Loucy (cell line): ENCODE data around the gene PLA2G7.

Experiments used
- H2AFZ ChIP-seq: fragments of 200-600 bp; sonication (generic); 2 replicates; pipeline ENCODE4 v1.6.0; 2016; ENCODE audit warnings: antibody characterized with exemption, mild to moderate bottlenecking, low read length, moderate library complexity
- H3F3A ChIP-seq: fragments of 200-600 bp; 2 replicates; pipeline ENCODE4 v1.6.0; 2016; ENCODE audit warnings: antibody characterized with exemption, low read depth, mild to moderate bottlenecking
- H3K27me3 ChIP-seq: fragments of 200-600 bp; sonication (generic); 2 replicates; pipeline ENCODE4 v1.6.1; 2014; ENCODE audit warnings: low read length, mild to moderate bottlenecking; ENCODE audit not compliant: insufficient read depth, poor library complexity, severe bottlenecking
- H3K36me3 ChIP-seq: fragments of 200-600 bp; sonication (generic); 2 replicates; pipeline ENCODE4 v1.6.1; 2016; ENCODE audit warnings: low read length; ENCODE audit not compliant: insufficient read depth
- H3K4me1 ChIP-seq: fragments of 200-600 bp; sonication (generic); 2 replicates; pipeline ENCODE4 v1.5.1; 2014; ENCODE audit warnings: low read length, mild to moderate bottlenecking; ENCODE audit not compliant: insufficient read depth, poor library complexity, severe bottlenecking
- H3K4me2 ChIP-seq: fragments of 200-600 bp; sonication (generic); 2 replicates; pipeline ENCODE4 v1.6.0; 2014; ENCODE audit warnings: antibody characterized with exemption, low read length, low read depth, mild to moderate bottlenecking; ENCODE audit not compliant: poor library complexity, severe bottlenecking
- H3K4me3 ChIP-seq: fragments of 200-600 bp; sonication (generic); 2 replicates; pipeline ENCODE4 v1.5.1; 2014; ENCODE audit warnings: low read length, mild to moderate bottlenecking, mixed read lengths; ENCODE audit not compliant: poor library complexity, severe bottlenecking
- H3K79me2 ChIP-seq: fragments of 200-600 bp; sonication (generic); 2 replicates; pipeline ENCODE4 v1.6.1; 2014; ENCODE audit warnings: low read length; ENCODE audit not compliant: insufficient read depth
- H3K9ac ChIP-seq: fragments of 200-600 bp; sonication (generic); 2 replicates; pipeline ENCODE4 v1.6.0; 2014; ENCODE audit warnings: mild to moderate bottlenecking, low read depth, low read length, moderate library complexity; ENCODE audit not compliant: poor library complexity, severe bottlenecking
- H3K9me2 ChIP-seq: fragments of 200-600 bp; sonication (generic); replicated peaks from 2 replicates; pipeline ENCODE4 v1.6.1; 2016; ENCODE audit warnings: low read depth, low read length, mixed read lengths
- H3K9me3 ChIP-seq: fragments of 200-600 bp; sonication (generic); 2 replicates; pipeline ENCODE4 v1.6.1; 2014; ENCODE audit warnings: mild to moderate bottlenecking, antibody characterized with exemption, low read length, low read depth; ENCODE audit not compliant: insufficient read depth
- H4K20me1 ChIP-seq: fragments of 200-600 bp; sonication (generic); 2 replicates; pipeline ENCODE4 v1.6.0; 2014; ENCODE audit warnings: antibody characterized with exemption, low read length, mild to moderate bottlenecking; ENCODE audit not compliant: insufficient read depth, poor library complexity, severe bottlenecking
- EZH2phosphoT487 ChIP-seq: fragments of 200-600 bp; IDR thresholded peaks from 2 replicates; pipeline ENCODE4 v1.6.1; 2018; ENCODE audit warnings: antibody characterized with exemption, mild to moderate bottlenecking, moderate library complexity, borderline replicate concordance
- TF ChIP-seq, protein P1 (sequence below): fragments of 200-600 bp; sonication (generic); conservative IDR thresholded peaks from 2 replicates; pipeline ENCODE4 v1.5.1; 2014; ENCODE audit warnings: mild to moderate bottlenecking, antibody characterized with exemption, low read length

PLA2G7 gene

GRCh38 chr6:46687619-46688097, 47.5 kb downstream of the PLA2G7 start, which contains the start of gene TDRD6:
TSS of gene TDRD6 (plus strand) at chr6:46687885. CDS start at chr6:46688129, 244 bp downstream.
- Histone ChIP-seq H3F3A (no peaks in the 10 kb centered on the region), H3K36me3 (no peaks in the 10 kb centered on the region), H3K4me1 (no peaks in the 10 kb centered on the region), H2AFZ (no peak within 1 kb of the TSS), H3K27me3 (no peaks in the 10 kb centered on the region), H3K4me2 (no peak within 1 kb of the TSS), H3K9me2 (no peaks in the 10 kb centered on the region), H4K20me1 (no peaks in the 10 kb centered on the region), H3K9ac (no peak within 1 kb of the TSS), H3K4me3 (no peak within 1 kb of the TSS), H3K79me2 (no peaks in the 10 kb centered on the region), H3K9me3 (no peaks in the 10 kb centered on the region)
- no peak for TF ChIP-seq EZH2phosphoT487
- TF ChIP-seq, protein P1, sequence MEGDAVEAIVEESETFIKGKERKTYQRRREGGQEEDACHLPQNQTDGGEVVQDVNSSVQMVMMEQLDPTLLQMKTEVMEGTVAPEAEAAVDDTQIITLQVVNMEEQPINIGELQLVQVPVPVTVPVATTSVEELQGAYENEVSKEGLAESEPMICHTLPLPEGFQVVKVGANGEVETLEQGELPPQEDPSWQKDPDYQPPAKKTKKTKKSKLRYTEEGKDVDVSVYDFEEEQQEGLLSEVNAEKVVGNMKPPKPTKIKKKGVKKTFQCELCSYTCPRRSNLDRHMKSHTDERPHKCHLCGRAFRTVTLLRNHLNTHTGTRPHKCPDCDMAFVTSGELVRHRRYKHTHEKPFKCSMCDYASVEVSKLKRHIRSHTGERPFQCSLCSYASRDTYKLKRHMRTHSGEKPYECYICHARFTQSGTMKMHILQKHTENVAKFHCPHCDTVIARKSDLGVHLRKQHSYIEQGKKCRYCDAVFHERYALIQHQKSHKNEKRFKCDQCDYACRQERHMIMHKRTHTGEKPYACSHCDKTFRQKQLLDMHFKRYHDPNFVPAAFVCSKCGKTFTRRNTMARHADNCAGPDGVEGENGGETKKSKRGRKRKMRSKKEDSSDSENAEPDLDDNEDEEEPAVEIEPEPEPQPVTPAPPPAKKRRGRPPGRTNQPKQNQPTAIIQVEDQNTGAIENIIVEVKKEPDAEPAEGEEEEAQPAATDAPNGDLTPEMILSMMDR, result no peak

GRCh38 chr6:46684771-46685170, 50.4 kb downstream of the PLA2G7 start:
- no peaks in the 10 kb centered on the region for H3K9me2 ChIP-seq
- TF ChIP-seq, protein P1, result no peak
- no peak for TF ChIP-seq EZH2phosphoT487
- H4K20me1 ChIP-seq, result no peaks in the 10 kb centered on the region
- H3K9ac ChIP-seq, result no peak overlapping the region
- H3K27me3 ChIP-seq, result no peaks in the 10 kb centered on the region
- no peak overlapping the region for H2AFZ ChIP-seq
- no peak overlapping the region for H3K4me2 ChIP-seq
- no peaks in the 10 kb centered on the region for H3K9me3 ChIP-seq
- H3F3A ChIP-seq, result no peaks in the 10 kb centered on the region
- H3K4me1 ChIP-seq, result no peaks in the 10 kb centered on the region
- no peaks in the 10 kb centered on the region for H3K36me3 ChIP-seq
- H3K79me2 ChIP-seq, result no peaks in the 10 kb centered on the region
- no peak overlapping the region for H3K4me3 ChIP-seq

DNA sequence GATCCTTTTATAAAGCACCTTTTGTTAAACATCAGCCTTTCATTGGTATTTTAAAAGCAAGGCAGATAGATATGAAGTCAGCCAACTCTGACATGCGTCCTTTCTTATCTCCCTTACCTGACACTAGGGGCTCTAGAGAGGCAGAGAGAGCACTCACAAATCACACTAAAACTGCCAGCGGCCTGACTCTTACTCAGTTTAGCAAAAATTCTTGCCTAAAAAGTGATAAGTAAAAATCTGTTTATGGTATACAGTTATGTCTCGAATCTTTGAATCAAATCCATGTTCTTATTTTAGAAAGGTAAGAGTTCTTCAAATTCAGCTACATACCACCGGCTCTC, 57.9 kb downstream of the PLA2G7 start:
- no peak overlapping the region for H3K4me2 ChIP-seq
- no peaks in the 10 kb centered on the region for H3F3A ChIP-seq
- H4K20me1 ChIP-seq, result no peaks in the 10 kb centered on the region
- H3K4me3 ChIP-seq, result no peak overlapping the region
- no peak for TF ChIP-seq EZH2phosphoT487
- TF ChIP-seq, protein P1, result peak; percentile 57
- no peaks in the 10 kb centered on the region for H3K27me3 ChIP-seq
- H3K4me1 ChIP-seq, result no peaks in the 10 kb centered on the region
- no peaks in the 10 kb centered on the region for H3K9me2 ChIP-seq
- 0 out of 2 replicates have a peak overlapping the region, but pooled peaks have one; percentile 65 for H2AFZ ChIP-seq
- no peaks in the 10 kb centered on the region for H3K79me2 ChIP-seq
- H3K36me3 ChIP-seq, result no peaks in the 10 kb centered on the region
- H3K9me3 ChIP-seq, result no peaks in the 10 kb centered on the region
- no peak overlapping the region for H3K9ac ChIP-seq
